SW480 (cell line): Measurements from ENCODE around the gene TC2N.
"Not testable (repeated sequence)": the region's sequence is repeated elsewhere in the genome, so short reads cannot be mapped to it uniquely, and the experiment has no call there.

Source experiments
- DNase-seq: peaks from one replicate; pipeline ENCODE4 v3.0.0-alpha.2; 2016; ENCODE audit warnings: low spot score

TC2N gene

GRCh38 chr14:91834571-91834970 lies 32.8 kb downstream of the TC2N start:
- DNase-seq: no peak

- DNase-seq: no peak
Observed at GRCh38 chr14:91831337-91831736, 36.0 kb downstream of the TC2N start.

- DNase-seq: no peak
Observed at GRCh38 chr14:91830777-91831176, 36.6 kb downstream of the TC2N start.

- DNase-seq: no peak
Observed at GRCh38 chr14:91829511-91829910, 37.8 kb downstream of the TC2N start.

- DNase-seq: no peak
Observed at GRCh38 chr14:91827746-91828145, 39.6 kb downstream of the TC2N start.

GRCh38 chr14:91817566-91818325 lies 49.6 kb downstream of the TC2N start:
- no peak for DNase-seq

GRCh38 chr14:91814317-91814716 lies 53.0 kb downstream of the TC2N start:
- DNase-seq: no peak

GRCh38 chr14:91810699-91811098 lies 56.6 kb downstream of the TC2N start:
- no peak for DNase-seq

GRCh38 chr14:91806716-91807115 lies 60.6 kb downstream of the TC2N start:
- no peak for DNase-seq

GRCh38 chr14:91806094-91806493 lies 61.2 kb downstream of the TC2N start:
- DNase-seq: not testable (repeated sequence)

GRCh38 chr14:91805659-91806058 lies 61.7 kb downstream of the TC2N start:
- no peak for DNase-seq

- no peak for DNase-seq
Observed at GRCh38 chr14:91801358-91801757, 66.0 kb downstream of the TC2N start.

- DNase-seq: no peak
Observed at GRCh38 chr14:91796617-91797347, 70.6 kb downstream of the TC2N start.

- no peak for DNase-seq
Observed at GRCh38 chr14:91793704-91794103, 73.6 kb downstream of the TC2N start.

GRCh38 chr14:91786188-91786587 lies 81.1 kb downstream of the TC2N start:
- DNase-seq: no peak

- DNase-seq: no peak
Observed at GRCh38 chr14:91780452-91780851, 86.9 kb downstream of the TC2N start.

GRCh38 chr14:91778217-91778616 lies 89.1 kb downstream of the TC2N start:
- no peak for DNase-seq

GRCh38 chr14:91774140-91775096 lies 92.9 kb downstream of the TC2N start:
- no peak for DNase-seq

GRCh38 chr14:91770185-91770584 lies 97.2 kb downstream of the TC2N start:
- DNase-seq: no peak

GRCh38 chr14:91755570-91756295 lies 111.6 kb downstream of the TC2N start:
- DNase-seq: peak; percentile 92

- DNase-seq: no peak
Observed at GRCh38 chr14:91754819-91755218, 112.5 kb downstream of the TC2N start.

GRCh38 chr14:91754185-91754584 lies 113.2 kb downstream of the TC2N start:
- no peak for DNase-seq
